ENCODE data around the gene KLF4. TPM values are rescaled to one million over a fixed set of nuclear protein-coding genes. Genes with fewer than 3 reads are reported as not detected.

The KLF4 gene
- total RNA-seq, 1 experiment from 2014 or later, result 7.1 TPM

DNA sequence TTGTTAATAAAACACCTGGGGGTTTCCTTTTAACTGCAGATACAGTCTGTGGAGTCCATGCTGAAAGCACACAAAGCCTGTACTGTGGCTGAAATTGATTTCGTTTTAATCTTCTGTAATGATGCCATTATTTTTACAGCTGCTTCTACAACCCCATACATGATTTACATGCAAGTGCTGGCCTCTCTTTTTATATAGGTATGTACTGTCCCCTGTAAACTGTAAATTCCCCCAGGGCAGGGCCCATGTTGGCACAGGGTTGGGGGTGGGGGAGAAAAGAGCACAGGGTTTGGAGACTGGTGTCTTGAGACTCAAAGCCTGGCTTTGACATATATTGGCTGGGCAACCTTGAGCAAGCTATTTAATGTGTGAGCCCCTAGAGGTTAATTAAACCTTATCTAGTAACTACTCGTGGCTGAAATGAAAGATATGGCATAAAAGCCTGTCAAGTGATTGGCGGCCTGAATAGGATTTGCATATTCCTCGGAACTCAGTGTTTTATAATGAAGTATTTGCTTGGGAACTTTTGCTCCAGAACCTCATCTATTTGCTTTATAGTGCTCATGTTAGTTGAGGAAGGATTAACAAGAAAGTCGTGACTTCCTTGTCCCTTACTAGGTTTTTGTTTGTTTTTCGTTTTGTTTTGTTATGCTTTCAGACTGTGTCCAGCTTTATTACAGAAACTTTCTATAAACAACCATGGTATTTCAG lies 34.0 kb downstream of the KLF4 start:
- Histone ChIP-seq H3K9me3 (ENCODE audit: control insufficient read depth, low read depth, low read length) (no peaks in the 10 kb centered on the region), H2BK20ac (ENCODE audit: low read depth, low read length, poor library complexity, severe bottlenecking) (no peak overlapping the region), H3K9ac (ENCODE audit: extremely low read depth, insufficient read length, low read length) (no peak overlapping the region), H2AK5ac (ENCODE audit: insufficient read length, low read length) (no peak overlapping the region), H3K14ac (ENCODE audit: insufficient read depth, low read length) (no peak overlapping the region), H3K4me1 (ENCODE audit: insufficient read depth, low read length) (no peaks in the 10 kb centered on the region), H2BK5ac (ENCODE audit: insufficient read length, low read length) (no peak overlapping the region), H3T11ph (ENCODE audit: low read length) (no peak overlapping the region), H4K91ac (ENCODE audit: insufficient read length, low read depth, low read length) (no peak overlapping the region), H3K23me2 (ENCODE audit: insufficient read length, low read depth, low read length, poor library complexity, severe bottlenecking) (no peaks in the 10 kb centered on the region), H3K4me2 (ENCODE audit: insufficient read depth, insufficient read length, low read length) (no peak overlapping the region), H3K23ac (ENCODE audit: insufficient read length, low read depth, low read length) (no peak overlapping the region), H2BK12ac (ENCODE audit: insufficient read length, low read depth, low read length) (no peak overlapping the region), H3K27me3 (ENCODE audit: insufficient read depth, low read length) (no peaks in the 10 kb centered on the region), H3K56ac (ENCODE audit: insufficient read length, low read depth, low read length) (no peak overlapping the region), H4K8ac (replicated peaks; ENCODE audit: insufficient read length, low read depth, low read length) (no peak overlapping the region), H2BK15ac (ENCODE audit: low read depth, low read length) (no peak overlapping the region), H4K5ac (ENCODE audit: insufficient read length, low read depth, low read length) (no peak overlapping the region), H2AFZ (ENCODE audit: low read length) (no peak overlapping the region), H3K79me1 (ENCODE audit: insufficient read depth, low read depth, low read length, poor library complexity, severe bottlenecking) (no peaks in the 10 kb centered on the region), H4K20me1 (ENCODE audit: control insufficient read depth, insufficient read depth, insufficient read length) (no peaks in the 10 kb centered on the region), H3K27ac (ENCODE audit: insufficient read length, low read depth, low read length) (no peak overlapping the region), H2BK120ac (ENCODE audit: low read depth, low read length, poor library complexity, severe bottlenecking) (no peak overlapping the region), H3K18ac (ENCODE audit: insufficient read length, low read depth, low read length) (no peak overlapping the region), H3K79me2 (ENCODE audit: insufficient read depth, low read length) (no peaks in the 10 kb centered on the region), H3K4ac (ENCODE audit: low read depth, low read length) (no peak overlapping the region)
- Mint-ChIP-seq H3K4me3 (no peak overlapping the region), H3K36me3 (ENCODE audit: insufficient read depth in 1 of 3, low read depth in 3 of 3) (no peaks in the 10 kb centered on the region), H3K4me1 (peaks cover 8 to 11% of the 10 kb centered on the region in 2 experiments), H3K9me3 (no peaks in the 10 kb centered on the region; a peak in 1 of 5 replicates), H3K27me3 (ENCODE audit: low read depth) (no peaks in the 10 kb centered on the region; the same call in 1 of the 2 replicates), H3K27ac (peak overlapping the region in 1 of 3 experiments; percentile 92; a peak in 1 of 7 replicates)
- WGBS (ENCODE audit: extremely low coverage, insufficient read length, low lambda C conversion rate), result no CpG with 5 or more reads among the region's 6 CpGs
- TF ChIP-seq, protein P1, sequence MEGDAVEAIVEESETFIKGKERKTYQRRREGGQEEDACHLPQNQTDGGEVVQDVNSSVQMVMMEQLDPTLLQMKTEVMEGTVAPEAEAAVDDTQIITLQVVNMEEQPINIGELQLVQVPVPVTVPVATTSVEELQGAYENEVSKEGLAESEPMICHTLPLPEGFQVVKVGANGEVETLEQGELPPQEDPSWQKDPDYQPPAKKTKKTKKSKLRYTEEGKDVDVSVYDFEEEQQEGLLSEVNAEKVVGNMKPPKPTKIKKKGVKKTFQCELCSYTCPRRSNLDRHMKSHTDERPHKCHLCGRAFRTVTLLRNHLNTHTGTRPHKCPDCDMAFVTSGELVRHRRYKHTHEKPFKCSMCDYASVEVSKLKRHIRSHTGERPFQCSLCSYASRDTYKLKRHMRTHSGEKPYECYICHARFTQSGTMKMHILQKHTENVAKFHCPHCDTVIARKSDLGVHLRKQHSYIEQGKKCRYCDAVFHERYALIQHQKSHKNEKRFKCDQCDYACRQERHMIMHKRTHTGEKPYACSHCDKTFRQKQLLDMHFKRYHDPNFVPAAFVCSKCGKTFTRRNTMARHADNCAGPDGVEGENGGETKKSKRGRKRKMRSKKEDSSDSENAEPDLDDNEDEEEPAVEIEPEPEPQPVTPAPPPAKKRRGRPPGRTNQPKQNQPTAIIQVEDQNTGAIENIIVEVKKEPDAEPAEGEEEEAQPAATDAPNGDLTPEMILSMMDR (conservative IDR thresholded peaks at IDR 0.05), result no peak
- DNase-seq, result no peak

Measured in H9 (cell line).